ENCODE results near the gene TMEM107. TPM values are rescaled to one million over a fixed set of nuclear protein-coding genes. Genes with fewer than 3 reads are reported as not detected.
"Not testable (repeated sequence)": the region's sequence is repeated elsewhere in the genome, so short reads cannot be mapped to it uniquely, and the experiment has no call there.

Gene TMEM107
- total RNA-seq, result 10 to 100 TPM; 24.0 to 34.4 TPM

- Mint-ChIP-seq H3K27ac (peak within 1 kb of the TSS; percentile 87), H3K9me3 (ENCODE audit: low read depth) (no peaks in the 10 kb centered on the region), H3K4me3 (peak within 1 kb of the TSS; percentile 95), H3K36me3 (ENCODE audit: low read depth) (no peaks in the 10 kb centered on the region), H3K4me1 (peaks cover 40% of the 10 kb centered on the region), H3K27me3 (no peaks in the 10 kb centered on the region)
- intact Hi-C loops (cut with DNase I, micrococcal nuclease), result loop anchor here in 1 of 2 experiments (1.0 kb wide), 1 partner anchor 10 kb away; no protein-coding TSS in a partner anchor
- POLR2A ChIA-PET, result interaction anchor here (0.5 to 1.1 kb wide), 3 partner anchors 20 to 54 kb away, joined by 3 read pairs; no protein-coding TSS in a partner anchor
- ATAC-seq (peak; percentile 57), DNase-seq (peak; percentile 93)
- CTCF ChIA-PET, result interaction anchor here (0.6 to 1.5 kb wide), 5 partner anchors 11 to 124 kb away, joined by 3 to 5 read pairs (median 4); no protein-coding TSS in a partner anchor
These were observed at the start of gene TMEM107 for GRCh38 chr17:8176197-8176940. TSS of gene TMEM107 (minus strand) at chr17:8176380. CDS start at chr17:8176286, 94 bp downstream.

GRCh38 chr17:8224891-8225812 is 49.0 kb upstream of the TMEM107 start:
- DNase-seq, result no peak
- peak overlapping the region; percentile 16 for H3K4me3 Mint-ChIP-seq

GRCh38 chr17:8223356-8224126 is 47.4 kb upstream of the TMEM107 start:
- intact Hi-C loops (cut with DNase I, micrococcal nuclease), result loop anchor here (1.0 to 5.0 kb wide), 5 partner anchors 51 to 536 kb away; partner anchors contain the start of genes RANGRF (in 1 of the 2), RPL26 (in 1 of the 2), SLC25A35 (in 1 of the 2) and TP53 (in 1 of the 2)
- Mint-ChIP-seq H3K27ac (peak overlapping the region; percentile 98), H3K4me3 (peak overlapping the region; percentile 98), H3K27me3 (no peaks in the 10 kb centered on the region), H3K9me3 (ENCODE audit: low read depth) (no peaks in the 10 kb centered on the region), H3K36me3 (ENCODE audit: low read depth) (peaks cover 38% of the 10 kb centered on the region), H3K4me1 (peaks cover 53% of the 10 kb centered on the region)
- ATAC-seq (peak; percentile 6), DNase-seq (peak; percentile 76)
- ChIA-PET POLR2A (interaction anchor here (0.6 to 4.7 kb wide), 7 partner anchors 12 to 65 kb away, joined by 3 to 45 read pairs (median 17); partner anchors contain the start of genes AURKB and CTC1), CTCF (interaction anchor here (0.6 to 5.4 kb wide), 13 partner anchors 26 to 388 kb away, joined by 3 to 48 read pairs (median 4); partner anchors contain the start of genes ALOXE3, BORCS6, PFAS and SLC25A35)

More at GRCh38 chr17:8224891-8225812, 49.0 kb upstream of the TMEM107 start:
- Mint-ChIP-seq H3K36me3 (ENCODE audit: low read depth) (peaks cover 50% of the 10 kb centered on the region), H3K27ac (peak overlapping the region; percentile 44), H3K27me3 (no peaks in the 10 kb centered on the region), H3K9me3 (ENCODE audit: low read depth) (no peaks in the 10 kb centered on the region), H3K4me1 (peaks cover 50% of the 10 kb centered on the region)
- intact Hi-C loops (cut with DNase I, micrococcal nuclease), result loop anchor here in 1 of 2 experiments (5.0 kb wide), 2 partner anchors 53 to 538 kb away; partner anchors contain the start of genes TP53 and WRAP53
- CTCF ChIA-PET, result interaction anchor here (0.5 to 5.4 kb wide), 9 partner anchors 18 to 146 kb away, joined by 3 to 48 read pairs (median 4); partner anchors contain the start of genes ALOXE3, CTC1, PFAS and SLC25A35
- ATAC-seq, result no peak
- POLR2A ChIA-PET, result interaction anchor here (0.6 to 4.7 kb wide), 6 partner anchors 15 to 52 kb away, joined by 3 to 45 read pairs (median 6); partner anchors contain the start of genes AURKB and CTC1

GRCh38 chr17:8222630-8223355 is 46.6 kb upstream of the TMEM107 start:
- ATAC-seq (peak; percentile 35), DNase-seq (peak; percentile 94)
- Mint-ChIP-seq H3K27ac (peak overlapping the region; percentile 98), H3K4me1 (peaks cover 54% of the 10 kb centered on the region), H3K36me3 (ENCODE audit: low read depth) (peaks cover 34% of the 10 kb centered on the region), H3K27me3 (no peaks in the 10 kb centered on the region), H3K9me3 (ENCODE audit: low read depth) (no peaks in the 10 kb centered on the region), H3K4me3 (peak overlapping the region; percentile 98)
- ChIA-PET POLR2A (interaction anchor here (0.7 to 4.7 kb wide), 11 partner anchors 12 to 103 kb away, joined by 3 to 45 read pairs (median 5); partner anchors contain the start of genes AURKB, BORCS6 and CTC1), CTCF (interaction anchor here (1.2 to 5.4 kb wide), 11 partner anchors 12 to 143 kb away, joined by 3 to 48 read pairs (median 8); partner anchors contain the start of genes ALOXE3, AURKB, BORCS6 and PFAS)
- intact Hi-C loops (cut with DNase I, micrococcal nuclease), result loop anchor here (1.0 to 5.0 kb wide), 15 partner anchors 12 to 535 kb away; partner anchors contain the start of genes AURKB (in 1 of the 2), CTC1 (in 1 of the 2), RANGRF (in 1 of the 2) and RPL26 (in 1 of the 2)

- Mint-ChIP-seq H3K9me3 (ENCODE audit: low read depth) (no peaks in the 10 kb centered on the region), H3K27me3 (no peaks in the 10 kb centered on the region), H3K4me1 (peaks cover 49% of the 10 kb centered on the region)
These were observed 46.1 kb upstream of the TMEM107 start for GRCh38 chr17:8222380-8222629.

GRCh38 chr17:8221663-8222379 is 45.6 kb upstream of the TMEM107 start:
- Mint-ChIP-seq H3K27me3 (no peaks in the 10 kb centered on the region), H3K27ac (peak overlapping the region; percentile 98), H3K4me3 (peak overlapping the region; percentile 98), H3K9me3 (ENCODE audit: low read depth) (no peaks in the 10 kb centered on the region), H3K36me3 (ENCODE audit: low read depth) (peaks cover 25% of the 10 kb centered on the region), H3K4me1 (peaks cover 44% of the 10 kb centered on the region)
- ChIA-PET CTCF (interaction anchor here (0.8 to 5.4 kb wide), 19 partner anchors 8 to 608 kb away, joined by 3 to 48 read pairs (median 6); partner anchors contain the start of genes ALOXE3, AURKB, BORCS6 and CTC1), POLR2A (interaction anchor here (0.7 to 4.7 kb wide), 15 partner anchors 11 to 339 kb away, joined by 3 to 45 read pairs (median 6); partner anchors contain the start of genes AURKB, BORCS6, CTC1 and PFAS)
- ATAC-seq, result peak; percentile 51
- peak; percentile 93 for DNase-seq
- intact Hi-C loops (cut with DNase I, micrococcal nuclease), result loop anchor here (1.0 to 5.0 kb wide), 15 partner anchors 12 to 535 kb away; partner anchors contain the start of genes AURKB (in 1 of the 2), CTC1 (in 1 of the 2), RANGRF (in 1 of the 2) and TP53 (in 1 of the 2)

More at GRCh38 chr17:8222380-8222629, 46.1 kb upstream of the TMEM107 start:
- DNase-seq, result no peak
- POLR2A ChIA-PET, result interaction anchor here (0.7 to 4.7 kb wide), 12 partner anchors 11 to 103 kb away, joined by 3 to 45 read pairs (median 8); partner anchors contain the start of genes AURKB, BORCS6 and CTC1
- Mint-ChIP-seq H3K27ac (peak overlapping the region; percentile 98), H3K4me3 (peak overlapping the region; percentile 98), H3K36me3 (ENCODE audit: low read depth) (peaks cover 30% of the 10 kb centered on the region)
- ATAC-seq, result peak; percentile 40
- intact Hi-C loops (cut with DNase I, micrococcal nuclease), result loop anchor here (1.0 to 5.0 kb wide), 13 partner anchors 12 to 535 kb away; partner anchors contain the start of genes AURKB (in 1 of the 2), CTC1 (in 1 of the 2), RANGRF (in 1 of the 2) and TP53 (in 1 of the 2)
- CTCF ChIA-PET, result interaction anchor here (1.2 to 5.4 kb wide), 13 partner anchors 12 to 162 kb away, joined by 3 to 48 read pairs (median 8); partner anchors contain the start of genes ALOXE3, AURKB, BORCS6 and HES7

- Mint-ChIP-seq H3K27ac (peak overlapping the region; percentile 98), H3K9me3 (ENCODE audit: low read depth) (no peaks in the 10 kb centered on the region), H3K27me3 (no peaks in the 10 kb centered on the region), H3K4me3 (peak overlapping the region; percentile 98), H3K4me1 (peaks cover 37% of the 10 kb centered on the region), H3K36me3 (ENCODE audit: low read depth) (peaks cover 19% of the 10 kb centered on the region)
- POLR2A ChIA-PET, result interaction anchor here (0.6 to 4.7 kb wide), 14 partner anchors 10 to 338 kb away, joined by 3 to 45 read pairs (median 7); partner anchors contain the start of genes AURKB, BORCS6, CTC1 and PFAS
- peak; percentile 92 for DNase-seq
- intact Hi-C loops (cut with DNase I, micrococcal nuclease), result loop anchor here (1.0 to 5.0 kb wide), 7 partner anchors 11 to 534 kb away; partner anchors contain the start of genes AURKB (in 1 of the 2), TP53 (in 1 of the 2) and WRAP53 (in 1 of the 2)
- CTCF ChIA-PET, result interaction anchor here (0.7 to 5.4 kb wide), 18 partner anchors 9 to 607 kb away, joined by 3 to 48 read pairs (median 6); partner anchors contain the start of genes ALOXE3, AURKB, BORCS6 and CTC1
- peak; percentile 20 for ATAC-seq
These were observed 44.8 kb upstream of the TMEM107 start for GRCh38 chr17:8220783-8221662.

- H3K27ac Mint-ChIP-seq; H3K4me3 Mint-ChIP-seq; H3K27me3 Mint-ChIP-seq; H3K9me3 Mint-ChIP-seq (ENCODE audit: low read depth); DNase-seq; ATAC-seq; intact Hi-C loops (cut with DNase I, micrococcal nuclease): not testable (repeated sequence)
- Mint-ChIP-seq H3K36me3 (ENCODE audit: low read depth) (peaks cover 12% of the 10 kb centered on the region), H3K4me1 (peaks cover 13% of the 10 kb centered on the region)
- ChIA-PET CTCF (interaction anchor here (0.6 to 1.9 kb wide), 3 partner anchors 24 to 103 kb away, joined by 3 to 7 read pairs (median 4); partner anchors contain the start of gene BORCS6), POLR2A (interaction anchor here (0.6 kb wide), 2 partner anchors 41 to 79 kb away, joined by 3 read pairs; no protein-coding TSS in a partner anchor)
These were observed 37.8 kb upstream of the TMEM107 start for GRCh38 chr17:8214000-8214399.
